ENCODE data around the gene SULF2.

The SULF2 gene

DNA sequence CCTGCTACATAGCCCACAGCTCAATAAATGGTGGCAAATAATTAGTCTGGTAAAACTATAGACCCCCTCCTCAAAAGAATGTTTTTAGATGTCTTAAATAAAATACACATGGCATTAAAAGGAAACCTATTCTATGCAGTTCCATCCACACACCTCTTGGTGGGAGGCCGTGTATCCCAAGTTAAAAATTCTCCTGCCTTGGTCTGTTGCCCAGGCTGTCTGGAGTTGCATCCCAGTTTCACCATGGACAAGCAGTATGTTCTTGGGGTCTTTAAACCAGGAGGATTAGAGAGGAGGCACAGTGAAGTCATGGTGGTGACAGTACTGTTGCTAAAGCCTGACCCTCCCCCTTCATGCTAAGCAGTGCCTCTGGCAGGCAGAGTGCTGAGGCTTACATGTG lies 95.5 kb downstream of the SULF2 start:
- TF ChIP-seq ZFX (IDR thresholded peaks at IDR 0.05) = no peak

DNA sequence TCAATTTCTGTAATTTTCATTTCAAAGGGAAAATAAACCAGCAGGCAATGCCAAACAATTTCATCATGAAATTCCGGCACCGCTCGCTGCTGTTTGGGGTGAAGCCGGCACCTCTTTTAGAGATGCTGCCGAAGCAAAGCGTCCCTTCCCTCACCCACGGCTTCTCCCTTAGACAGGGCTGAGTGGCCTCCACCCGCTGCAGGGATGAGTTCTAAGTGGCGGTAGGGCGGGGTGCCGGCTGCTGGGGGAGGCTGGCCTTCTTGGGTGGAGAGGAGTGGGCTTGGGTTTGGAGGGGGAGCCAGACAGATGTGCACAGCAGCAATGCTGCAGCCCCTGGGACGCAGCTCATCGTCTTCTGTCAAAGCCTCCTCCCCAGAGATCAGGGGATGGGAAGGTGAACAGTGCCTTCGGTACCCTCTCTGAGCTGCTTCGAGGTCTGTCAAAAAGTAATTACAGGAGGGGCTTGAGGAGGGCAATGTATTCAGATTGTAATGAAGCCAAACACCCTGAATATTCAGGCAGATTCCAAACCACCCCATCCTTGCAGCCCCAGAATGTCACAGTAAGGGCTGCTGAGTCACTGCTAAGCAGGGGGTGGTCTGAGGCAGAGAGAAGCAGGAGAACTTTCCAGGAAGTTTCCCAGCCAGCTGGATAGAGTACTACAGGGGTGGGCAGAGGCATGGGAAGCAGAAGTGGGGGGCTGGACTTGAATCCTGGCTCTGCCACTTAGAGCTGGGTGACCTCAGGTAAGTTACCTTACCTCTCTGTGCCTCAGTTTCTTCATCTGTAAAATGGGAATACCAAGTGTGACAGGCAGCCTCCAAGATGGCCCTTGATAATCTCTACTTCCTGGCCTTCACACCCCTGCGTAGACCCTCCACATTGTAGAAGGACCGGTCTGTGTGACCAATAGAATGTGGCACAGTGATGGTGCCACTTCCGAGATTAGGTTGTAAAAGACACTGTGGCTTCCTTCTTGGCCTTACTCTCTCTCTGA lies 96.6 kb downstream of the SULF2 start:
- no peak overlapping the region for H3K27ac ChIP-seq
- TF ChIP-seq CTCF (conservative IDR thresholded peaks at IDR 0.05) = no peak
- TF ChIP-seq ZFX (IDR thresholded peaks at IDR 0.05) = no peak

More for the DNA sequence above, 95.5 kb downstream of the SULF2 start:
- H3K27ac ChIP-seq = no peak overlapping the region

GRCh38 chr20:47687095-47687987 lies 97.9 kb downstream of the SULF2 start:
- H3K27ac ChIP-seq = no peak overlapping the region
- TF ChIP-seq ZFX (IDR thresholded peaks at IDR 0.05) (no peak), CTCF (conservative IDR thresholded peaks at IDR 0.05) (no peak)

- H3K27ac ChIP-seq = no peak overlapping the region
- no peak for TF ChIP-seq CTCF (conservative IDR thresholded peaks at IDR 0.05)
- no peak for TF ChIP-seq ZFX (IDR thresholded peaks at IDR 0.05)
Observed at GRCh38 chr20:47686545-47686944, 98.7 kb downstream of the SULF2 start.

GRCh38 chr20:47684306-47685080 lies 100.8 kb downstream of the SULF2 start:
- no peak overlapping the region for H3K27ac ChIP-seq

DNA sequence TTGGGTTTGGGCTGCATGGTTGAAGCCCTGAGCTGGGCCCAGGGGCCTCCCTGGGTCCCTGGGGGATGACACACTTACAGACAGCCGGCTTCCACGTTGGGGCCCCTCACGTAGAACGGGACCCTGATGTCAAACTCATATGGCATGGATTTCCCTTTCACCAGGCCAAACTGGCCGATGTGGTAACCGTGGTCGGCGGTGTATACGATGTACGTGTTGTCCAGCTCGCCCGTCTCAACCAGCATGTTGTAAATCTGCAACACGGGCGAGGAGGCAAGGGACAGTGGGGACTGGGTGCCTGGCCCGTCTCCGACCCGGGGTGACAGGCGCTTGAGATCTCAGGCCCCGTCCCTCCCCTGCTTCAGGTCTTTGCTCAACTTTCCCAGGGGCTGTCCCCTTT lies 102.4 kb downstream of the SULF2 start:
- H3K27ac ChIP-seq = no peak overlapping the region
- TF ChIP-seq CTCF (conservative IDR thresholded peaks at IDR 0.05) = no peak
- TF ChIP-seq ZFX (IDR thresholded peaks at IDR 0.05) = no peak

More at GRCh38 chr20:47684306-47685080, 100.8 kb downstream of the SULF2 start:
- TF ChIP-seq CTCF (conservative IDR thresholded peaks at IDR 0.05) (no peak), ZFX (IDR thresholded peaks at IDR 0.05) (no peak)
